CD4-positive, alpha-beta T cell (primary cell): ENCODE data around the gene CACNA2D3. TPM values are rescaled to one million over a fixed set of nuclear protein-coding genes. Genes with fewer than 3 reads are reported as not detected.

Source experiments
- ATAC-seq: fragments of 200-7000 bp; cut with Tn5 transposase; one replicate; pipeline ENCODE4 v1.10.0; 2022; ENCODE audit warnings: mild to moderate bottlenecking; ENCODE audit not compliant: poor library complexity
- CTCF ChIA-PET: fragments of 350-600 bp; sonication (Branson Sonifier 250); formaldehyde crosslinking; loops from one replicate; lab custom pipeline; 2021; ENCODE audit warnings: antibody characterized with exemption, inconsistent platforms; lab: Charles Lee
- POLR2A ChIA-PET: fragments of 350-600 bp; sonication (Branson Sonifier 250); formaldehyde crosslinking; loops from one replicate; lab custom pipeline; 2021; ENCODE audit warnings: antibody characterized with exemption, inconsistent platforms; lab: Charles Lee
- DNase-seq, 14 experiments: peaks; one replicate each; pipeline ENCODE4 v3.0.0-alpha.2; 2013 to 2020; ENCODE audit warnings: mixed read lengths in 2 of 14
- H3K27ac ChIP-seq, 2 donors: one replicate each; pipeline versions ENCODE4 v1.5.1 to v1.7.0; 2013; ENCODE audit warnings: low read length in 2 of 2, low read depth in 1 of 2, mild to moderate bottlenecking in 1 of 2
- H3K27me3 ChIP-seq, 2 experiments: 1 replicate in 1 of 2; 2 replicates in 1 of 2; pipeline versions ENCODE4 v1.6.1 to v1.7.0; 2013; ENCODE audit warnings: low read length in 2 of 2, control low read depth in 1 of 2, mild to moderate bottlenecking in 1 of 2, moderate library complexity in 1 of 2; ENCODE audit not compliant: insufficient read depth in 2 of 2, control insufficient read depth in 1 of 2
- H3K36me3 ChIP-seq: one replicate; pipeline ENCODE4 v1.6.1; 2013; ENCODE audit warnings: low read length, control low read depth; ENCODE audit not compliant: insufficient read depth
- H3K4me1 ChIP-seq: one replicate; pipeline ENCODE4 v1.6.1; 2013; ENCODE audit warnings: low read length, control low read depth; ENCODE audit not compliant: insufficient read depth
- H3K4me3 ChIP-seq: one replicate; pipeline ENCODE4 v1.5.1; 2013; ENCODE audit warnings: mild to moderate bottlenecking, low read length, moderate library complexity
- H3K9me3 ChIP-seq, 2 experiments: 1 replicate in 1 of 2; 2 replicates in 1 of 2; pipeline versions ENCODE4 v1.6.1 to v1.7.0; 2013; ENCODE audit warnings: low read length in 2 of 2, mild to moderate bottlenecking in 2 of 2, control low read depth in 1 of 2, moderate library complexity in 1 of 2; ENCODE audit not compliant: control insufficient read depth in 1 of 2, insufficient read depth in 1 of 2
- H3K27ac Mint-ChIP-seq: one replicate; pipeline ENCODE4 v1.8.0; 2020; ENCODE audit warnings: mixed read lengths
- H3K27me3 Mint-ChIP-seq: one replicate; pipeline ENCODE4 v1.8.0; 2021; ENCODE audit warnings: mixed read lengths
- H3K36me3 Mint-ChIP-seq: one replicate; pipeline ENCODE4 v1.8.0; 2021; ENCODE audit warnings: low read depth, mixed read lengths
- H3K4me1 Mint-ChIP-seq: one replicate; pipeline ENCODE4 v1.8.0; 2021; ENCODE audit warnings: low read depth, mixed read lengths
- H3K4me3 Mint-ChIP-seq: one replicate; pipeline ENCODE4 v1.8.0; 2020; ENCODE audit warnings: mild to moderate bottlenecking, mixed read lengths
- H3K9me3 Mint-ChIP-seq: one replicate; pipeline ENCODE4 v1.8.0; 2020; ENCODE audit warnings: mixed read lengths
- CTCF ChIP-seq: fragments of 200-600 bp; IDR thresholded peaks from one replicate; pipeline ENCODE4 v1.8.0; 2022; ENCODE audit warnings: antibody characterized with exemption, mild to moderate bottlenecking
- intact Hi-C, 2 experiments: fragments of 100-400 bp; cut with DNase I in 1 of 2; cut with micrococcal nuclease in 1 of 2; formaldehyde crosslinking; loops; one replicate each; pipeline versions ENCODE4 v1.15.1 to v1.9.0; 2023 to 2025; cut with DNase I, micrococcal nuclease
- total RNA-seq, 174 experiments: library from RNA in 2 of 174; stranded (reverse) in 2 of 174; gene quantifications; one replicate each; pipeline ENCODE4 v1.2.3 and lab custom pipeline; 2021 to 2026

Gene CACNA2D3
- total RNA-seq, 2 experiments from 2014 or later, result 0.08 TPM; not detected in 1

GRCh38 chr3:54960701-54961100 lies 838.3 kb downstream of the CACNA2D3 start:
- Mint-ChIP-seq H3K4me3 (no peak overlapping the region), H3K27ac (no peak overlapping the region), H3K27me3 (no peaks in the 10 kb centered on the region), H3K36me3 (no peaks in the 10 kb centered on the region), H3K4me1 (no peaks in the 10 kb centered on the region), H3K9me3 (no peaks in the 10 kb centered on the region)
- H3K4me3 ChIP-seq, result no peak overlapping the region
- H3K9me3 ChIP-seq, result peaks cover 0 to 4% of the 10 kb centered on the region in 2 experiments
- intact Hi-C loops, result no loop called here
- ATAC-seq, result no peak
- no peak overlapping the region for H3K27ac ChIP-seq
- no peak for TF ChIP-seq CTCF
- POLR2A ChIA-PET, result no interaction called here
- no peak for DNase-seq
- no peaks in the 10 kb centered on the region for H3K4me1 ChIP-seq
- no peaks in the 10 kb centered on the region for H3K36me3 ChIP-seq
- CTCF ChIA-PET, result no interaction called here
- H3K27me3 ChIP-seq, result peaks cover 0 to 1% of the 10 kb centered on the region in 2 experiments

GRCh38 chr3:54962200-54962599 lies 839.8 kb downstream of the CACNA2D3 start:
- Mint-ChIP-seq H3K4me1 (no peaks in the 10 kb centered on the region), H3K36me3 (no peaks in the 10 kb centered on the region), H3K27me3 (no peaks in the 10 kb centered on the region), H3K4me3 (no peak overlapping the region), H3K9me3 (no peaks in the 10 kb centered on the region), H3K27ac (no peak overlapping the region)
- intact Hi-C loops, result no loop called here
- no peak overlapping the region for H3K27ac ChIP-seq
- no peaks in the 10 kb centered on the region for H3K27me3 ChIP-seq
- no peak for DNase-seq
- H3K9me3 ChIP-seq, result peaks cover 0 to 4% of the 10 kb centered on the region in 2 experiments
- H3K36me3 ChIP-seq, result no peaks in the 10 kb centered on the region
- H3K4me3 ChIP-seq, result no peak overlapping the region
- POLR2A ChIA-PET, result no interaction called here
- no peaks in the 10 kb centered on the region for H3K4me1 ChIP-seq
- ATAC-seq, result no peak
- CTCF ChIA-PET, result no interaction called here
- no peak for TF ChIP-seq CTCF

- Histone ChIP-seq H3K27ac (no peak overlapping the region), H3K4me3 (no peak overlapping the region), H3K4me1 (no peaks in the 10 kb centered on the region), H3K36me3 (no peaks in the 10 kb centered on the region), H3K9me3 (peaks cover 0 to 4% of the 10 kb centered on the region in 2 experiments), H3K27me3 (no peaks in the 10 kb centered on the region)
- TF ChIP-seq CTCF, result no peak
- intact Hi-C loops, result no loop called here
- Mint-ChIP-seq H3K4me1 (no peaks in the 10 kb centered on the region), H3K27ac (no peak overlapping the region), H3K36me3 (no peaks in the 10 kb centered on the region), H3K9me3 (no peaks in the 10 kb centered on the region), H3K4me3 (no peak overlapping the region), H3K27me3 (no peaks in the 10 kb centered on the region)
- DNase-seq (peak in 1 of 14 experiments; percentile 2), ATAC-seq (no peak)
- ChIA-PET POLR2A (no interaction called here), CTCF (no interaction called here)
Measured at GRCh38 chr3:54963641-54964040, 841.3 kb downstream of the CACNA2D3 start.
